HG02588 (cell line): ENCODE data around the gene CHST14.

ENCODE experiments used
- ATAC-seq: cut with Tn5 transposase; IDR thresholded peaks from one replicate; pipeline ENCODE4 v1.9.1; 2021; ENCODE audit warnings: mild to moderate bottlenecking, moderate library complexity; ENCODE audit not compliant: unreplicated experiment

The CHST14 gene

GRCh38 chr15:40487816-40488682 lies 17.3 kb downstream of the CHST14 start:
- ATAC-seq, result no peak

GRCh38 chr15:40489274-40490175 lies 18.7 kb downstream of the CHST14 start:
- no peak for ATAC-seq

- no peak for ATAC-seq
These were observed 22.5 kb downstream of the CHST14 start for GRCh38 chr15:40493089-40493840.

- ATAC-seq, result no peak
These were observed 24.7 kb downstream of the CHST14 start for GRCh38 chr15:40495516-40495915.

GRCh38 chr15:40498418-40498817 lies 27.6 kb downstream of the CHST14 start:
- no peak for ATAC-seq

GRCh38 chr15:40498891-40499290 lies 28.1 kb downstream of the CHST14 start:
- no peak for ATAC-seq

- no peak for ATAC-seq
These were observed 29.1 kb downstream of the CHST14 start for GRCh38 chr15:40499931-40500330.

- no peak for ATAC-seq
These were observed 30.0 kb downstream of the CHST14 start for GRCh38 chr15:40500568-40501330.

GRCh38 chr15:40501487-40501886 lies 30.7 kb downstream of the CHST14 start:
- ATAC-seq, result no peak

- no peak for ATAC-seq
These were observed 36.3 kb downstream of the CHST14 start for GRCh38 chr15:40506964-40507571.

- ATAC-seq, result no peak
These were observed 37.4 kb downstream of the CHST14 start for GRCh38 chr15:40508216-40508615.

- no peak for ATAC-seq
These were observed 39.4 kb downstream of the CHST14 start for GRCh38 chr15:40510201-40510600.

- ATAC-seq, result peak; percentile 47
These were observed 40.3 kb downstream of the CHST14 start for GRCh38 chr15:40511093-40511471.

- peak; percentile 34 for ATAC-seq
These were observed 40.8 kb downstream of the CHST14 start for GRCh38 chr15:40511472-40512133.

GRCh38 chr15:40512440-40512839 lies 41.7 kb downstream of the CHST14 start:
- no peak for ATAC-seq

GRCh38 chr15:40513609-40514008 lies 42.8 kb downstream of the CHST14 start:
- no peak for ATAC-seq

- no peak for ATAC-seq
These were observed 45.5 kb downstream of the CHST14 start for GRCh38 chr15:40516322-40516721.
